K562 (cell line): ENCODE measurements around the gene CCDC85B. TPM values are rescaled to one million over a fixed set of nuclear protein-coding genes. Genes with fewer than 3 reads are reported as not detected.

ENCODE experiments used
- FOXK2 ChIP-seq, 2 experiments: fragments of 450-650 bp; IDR thresholded peaks in 1 of 2; conservative IDR thresholded peaks in 1 of 2; 2 replicates each; pipeline ENCODE4 v1.6.1; 2016; ENCODE audit warnings: low read depth in 2 of 2, mild to moderate bottlenecking in 1 of 2
- FUS ChIP-seq: fragments of 200-400 bp; formaldehyde crosslinking; optimal IDR thresholded peaks from 2 replicates; pipeline ENCODE3; 2017; ENCODE audit warnings: low read depth, low read length
- HLTF ChIP-seq: fragments of 450-650 bp; IDR thresholded peaks from 2 replicates; pipeline ENCODE4 v1.6.1; 2016
- MIER1 ChIP-seq: fragments of 450-650 bp; IDR thresholded peaks from 2 replicates; pipeline ENCODE4 v1.6.1; 2016; ENCODE audit warnings: antibody characterized with exemption, mild to moderate bottlenecking, low read depth
- POLR3G ChIP-seq: IDR thresholded peaks from 2 replicates; pipeline ENCODE4 v1.6.1; 2011; ENCODE audit not compliant: insufficient read length, insufficient replicate concordance; ENCODE audit errors: extremely low read depth
- RFX5 ChIP-seq: IDR thresholded peaks from 2 replicates; pipeline ENCODE4 v1.6.1; 2011; ENCODE audit warnings: low read depth, mild to moderate bottlenecking, improper control_type of control experiment, low read length
- TEAD1 ChIP-seq, 2 experiments: fragments of 450-650 bp in 1 of 2; sonication (generic) in 1 of 2; formaldehyde crosslinking; IDR thresholded peaks; 2 replicates each; pipeline versions ENCODE4 v1.4.0 to v1.8.0; 2020 to 2022; ENCODE audit warnings: mild to moderate bottlenecking in 2 of 2, missing genetic modification reagents in 1 of 2
- ZBTB17 ChIP-seq: fragments of 450-650 bp; formaldehyde crosslinking; IDR thresholded peaks from 2 replicates; pipeline ENCODE4 v1.4.0; 2020; ENCODE audit warnings: mild to moderate bottlenecking
- ZC3H8 ChIP-seq: fragments of 450-650 bp; IDR thresholded peaks from 2 replicates; pipeline ENCODE4 v1.6.1; 2017
- ZNF695 ChIP-seq: fragments of 450-650 bp; formaldehyde crosslinking; IDR thresholded peaks from 2 replicates; pipeline ENCODE4 v1.4.0; 2020; ENCODE audit warnings: mild to moderate bottlenecking, moderate library complexity
- polyA plus RNA-seq, 8 experiments: library from polyadenylated mRNA; depleted of rRNA in 4 of 8; stranded (reverse) in 5 of 8; unstranded in 3 of 8; fragments of >200 nt; fragmentation: Nextera tagmentation in 2 of 8; fragmentation: Illumina TruSeq in 1 of 8; extraction: Ambion mirVana in 2 of 8; extraction: Trizol in 1 of 8; gene quantifications; 2 replicates each; pipeline versions ENCODE4 v1.2.1 to v1.2.3, GENCODE V29; 2011 to 2014; ENCODE audit warnings: inconsistent platforms in 1 of 8, missing spikeins in 1 of 8
- total RNA-seq, 7 experiments: library from RNA; depleted of rRNA in 6 of 7; stranded (reverse); fragments of >200 nt in 6 of 7; fragmentation: Illumina TruSeq in 2 of 7; extraction: Trizol in 2 of 7; gene quantifications; 2 replicates each; pipeline versions ENCODE4 v1.2.1 to v1.2.3, GENCODE V29; 2011 to 2021; ENCODE audit warnings: low replicate concordance in 1 of 7
- TF ChIP-seq, protein P1 (sequence below), 3 experiments: fragments of 200-800 bp in 1 of 3; sonication (Bioruptor generic) in 1 of 3; sonication (generic) in 1 of 3; formaldehyde crosslinking in 1 of 3; IDR thresholded peaks; 2 replicates each; pipeline versions ENCODE4 v1.6.1 to v1.8.0; 2016 to 2022; ENCODE audit warnings: mild to moderate bottlenecking in 2 of 3, missing compliant biosample characterization in 2 of 3, missing genetic modification characterization in 2 of 3, missing genetic modification reagents in 1 of 3
- TF ChIP-seq, protein P2 (sequence below), 2 experiments: fragments of 450-650 bp in 1 of 2; sonication (generic) in 1 of 2; formaldehyde crosslinking; conservative IDR thresholded peaks; 2 replicates each; pipeline versions ENCODE4 v1.4.0 to v1.8.1; 2020 to 2022; ENCODE audit warnings: mild to moderate bottlenecking in 1 of 2, missing genetic modification reagents in 1 of 2
- TF ChIP-seq, protein P3 (sequence below), 2 experiments: fragments of 200-800 bp in 1 of 2; sonication (Bioruptor generic) in 1 of 2; sonication (generic) in 1 of 2; formaldehyde crosslinking in 1 of 2; IDR thresholded peaks in 1 of 2; conservative IDR thresholded peaks in 1 of 2; 2 replicates each; pipeline versions ENCODE4 v1.5.0 to v1.6.1; 2016 to 2020; ENCODE audit warnings: missing compliant biosample characterization in 1 of 2, missing genetic modification characterization in 1 of 2, missing genetic modification reagents in 1 of 2
- TF ChIP-seq, protein P4 (sequence below), 2 experiments: fragments of 450-650 bp; IDR thresholded peaks; 2 replicates each; pipeline ENCODE4 v1.6.1; 2016; ENCODE audit warnings: mild to moderate bottlenecking in 2 of 2, borderline replicate concordance in 1 of 2, low read depth in 1 of 2, moderate library complexity in 1 of 2

The CCDC85B gene
- total and polyA plus RNA-seq, 9 of the 15 experiments (the other 6 are each of a cell fraction or from before 2014, with no cell fraction given) = 0.14 to 138 (median 6.2) TPM

DNA sequence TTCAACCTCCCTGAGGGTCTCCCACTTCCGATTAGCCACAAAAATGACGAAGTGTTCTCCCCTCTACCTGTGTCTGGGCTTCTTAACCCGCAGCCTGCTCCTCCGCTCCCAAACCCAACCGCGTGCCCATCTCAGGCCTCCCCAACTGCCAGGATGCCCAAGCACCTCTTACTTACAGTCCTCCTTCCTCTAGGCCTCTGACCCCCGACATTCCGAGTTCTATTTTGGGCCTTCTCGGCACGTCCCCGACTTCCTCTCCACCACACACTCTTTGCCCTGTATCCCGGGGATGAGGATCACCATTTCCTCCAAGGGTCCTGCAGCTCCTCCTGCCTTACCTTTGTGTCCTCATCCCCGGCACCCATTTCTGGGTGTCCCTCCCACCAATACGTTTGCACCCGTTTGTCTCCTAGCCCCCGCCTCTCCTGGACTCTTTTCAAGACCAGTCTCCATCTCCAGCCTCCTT lies 30.6 kb upstream of the CCDC85B start (continued):
- TF ChIP-seq POLR3G = no peak
- TF ChIP-seq, protein P1, sequence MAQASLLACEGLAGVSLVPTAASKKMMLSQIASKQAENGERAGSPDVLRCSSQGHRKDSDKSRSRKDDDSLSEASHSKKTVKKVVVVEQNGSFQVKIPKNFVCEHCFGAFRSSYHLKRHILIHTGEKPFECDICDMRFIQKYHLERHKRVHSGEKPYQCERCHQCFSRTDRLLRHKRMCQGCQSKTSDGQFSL (CRISPR knock-in tag; IDR thresholded peaks at IDR 0.05) = 0 out of 2 replicates have a peak, but pooled peaks have one; percentile 9
- TF ChIP-seq, protein P1 (tag; IDR thresholded peaks at IDR 0.05) = no peak
- TF ChIP-seq RFX5 = no peak
- peak; percentile 82; the same call in 1 of the 2 replicates for TF ChIP-seq HLTF
- TF ChIP-seq FOXK2 (conservative IDR thresholded peaks at IDR 0.05 in 1 of 2, IDR thresholded peaks at IDR 0.05 in 1 of 2; ENCODE audit: low read depth in 2 of 2) = 0 out of 4 replicates have a peak, but pooled peaks of 1 of the 2 experiments have one; percentile 8
- TF ChIP-seq, protein P2, sequence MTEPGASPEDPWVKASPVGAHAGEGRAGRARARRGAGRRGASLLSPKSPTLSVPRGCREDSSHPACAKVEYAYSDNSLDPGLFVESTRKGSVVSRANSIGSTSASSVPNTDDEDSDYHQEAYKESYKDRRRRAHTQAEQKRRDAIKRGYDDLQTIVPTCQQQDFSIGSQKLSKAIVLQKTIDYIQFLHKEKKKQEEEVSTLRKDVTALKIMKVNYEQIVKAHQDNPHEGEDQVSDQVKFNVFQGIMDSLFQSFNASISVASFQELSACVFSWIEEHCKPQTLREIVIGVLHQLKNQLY (CRISPR knock-in tag; conservative IDR thresholded peaks at IDR 0.05) = 0 out of 4 replicates have a peak, but pooled peaks of 1 of the 2 experiments have one; percentile 59
- TF ChIP-seq, protein P3, sequence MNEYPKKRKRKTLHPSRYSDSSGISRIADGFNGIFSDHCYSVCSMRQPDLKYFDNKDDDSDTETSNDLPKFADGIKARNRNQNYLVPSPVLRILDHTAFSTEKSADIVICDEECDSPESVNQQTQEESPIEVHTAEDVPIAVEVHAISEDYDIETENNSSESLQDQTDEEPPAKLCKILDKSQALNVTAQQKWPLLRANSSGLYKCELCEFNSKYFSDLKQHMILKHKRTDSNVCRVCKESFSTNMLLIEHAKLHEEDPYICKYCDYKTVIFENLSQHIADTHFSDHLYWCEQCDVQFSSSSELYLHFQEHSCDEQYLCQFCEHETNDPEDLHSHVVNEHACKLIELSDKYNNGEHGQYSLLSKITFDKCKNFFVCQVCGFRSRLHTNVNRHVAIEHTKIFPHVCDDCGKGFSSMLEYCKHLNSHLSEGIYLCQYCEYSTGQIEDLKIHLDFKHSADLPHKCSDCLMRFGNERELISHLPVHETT (CRISPR knock-in tag; conservative IDR thresholded peaks at IDR 0.05 in 1 of 2, IDR thresholded peaks at IDR 0.05 in 1 of 2) = peak in 1 of 2 experiments; percentile 4; a peak in 1 of 4 replicates
- peak; percentile 83; the same call in 1 of the 2 replicates for TF ChIP-seq ZC3H8
- TF ChIP-seq ZBTB17 = 0 out of 2 replicates have a peak, but pooled peaks have one; percentile 7
- no peak for TF ChIP-seq FUS
- TF ChIP-seq ZNF695 = no peak
- peak; percentile 57 for TF ChIP-seq MIER1
- TF ChIP-seq, protein P4, sequence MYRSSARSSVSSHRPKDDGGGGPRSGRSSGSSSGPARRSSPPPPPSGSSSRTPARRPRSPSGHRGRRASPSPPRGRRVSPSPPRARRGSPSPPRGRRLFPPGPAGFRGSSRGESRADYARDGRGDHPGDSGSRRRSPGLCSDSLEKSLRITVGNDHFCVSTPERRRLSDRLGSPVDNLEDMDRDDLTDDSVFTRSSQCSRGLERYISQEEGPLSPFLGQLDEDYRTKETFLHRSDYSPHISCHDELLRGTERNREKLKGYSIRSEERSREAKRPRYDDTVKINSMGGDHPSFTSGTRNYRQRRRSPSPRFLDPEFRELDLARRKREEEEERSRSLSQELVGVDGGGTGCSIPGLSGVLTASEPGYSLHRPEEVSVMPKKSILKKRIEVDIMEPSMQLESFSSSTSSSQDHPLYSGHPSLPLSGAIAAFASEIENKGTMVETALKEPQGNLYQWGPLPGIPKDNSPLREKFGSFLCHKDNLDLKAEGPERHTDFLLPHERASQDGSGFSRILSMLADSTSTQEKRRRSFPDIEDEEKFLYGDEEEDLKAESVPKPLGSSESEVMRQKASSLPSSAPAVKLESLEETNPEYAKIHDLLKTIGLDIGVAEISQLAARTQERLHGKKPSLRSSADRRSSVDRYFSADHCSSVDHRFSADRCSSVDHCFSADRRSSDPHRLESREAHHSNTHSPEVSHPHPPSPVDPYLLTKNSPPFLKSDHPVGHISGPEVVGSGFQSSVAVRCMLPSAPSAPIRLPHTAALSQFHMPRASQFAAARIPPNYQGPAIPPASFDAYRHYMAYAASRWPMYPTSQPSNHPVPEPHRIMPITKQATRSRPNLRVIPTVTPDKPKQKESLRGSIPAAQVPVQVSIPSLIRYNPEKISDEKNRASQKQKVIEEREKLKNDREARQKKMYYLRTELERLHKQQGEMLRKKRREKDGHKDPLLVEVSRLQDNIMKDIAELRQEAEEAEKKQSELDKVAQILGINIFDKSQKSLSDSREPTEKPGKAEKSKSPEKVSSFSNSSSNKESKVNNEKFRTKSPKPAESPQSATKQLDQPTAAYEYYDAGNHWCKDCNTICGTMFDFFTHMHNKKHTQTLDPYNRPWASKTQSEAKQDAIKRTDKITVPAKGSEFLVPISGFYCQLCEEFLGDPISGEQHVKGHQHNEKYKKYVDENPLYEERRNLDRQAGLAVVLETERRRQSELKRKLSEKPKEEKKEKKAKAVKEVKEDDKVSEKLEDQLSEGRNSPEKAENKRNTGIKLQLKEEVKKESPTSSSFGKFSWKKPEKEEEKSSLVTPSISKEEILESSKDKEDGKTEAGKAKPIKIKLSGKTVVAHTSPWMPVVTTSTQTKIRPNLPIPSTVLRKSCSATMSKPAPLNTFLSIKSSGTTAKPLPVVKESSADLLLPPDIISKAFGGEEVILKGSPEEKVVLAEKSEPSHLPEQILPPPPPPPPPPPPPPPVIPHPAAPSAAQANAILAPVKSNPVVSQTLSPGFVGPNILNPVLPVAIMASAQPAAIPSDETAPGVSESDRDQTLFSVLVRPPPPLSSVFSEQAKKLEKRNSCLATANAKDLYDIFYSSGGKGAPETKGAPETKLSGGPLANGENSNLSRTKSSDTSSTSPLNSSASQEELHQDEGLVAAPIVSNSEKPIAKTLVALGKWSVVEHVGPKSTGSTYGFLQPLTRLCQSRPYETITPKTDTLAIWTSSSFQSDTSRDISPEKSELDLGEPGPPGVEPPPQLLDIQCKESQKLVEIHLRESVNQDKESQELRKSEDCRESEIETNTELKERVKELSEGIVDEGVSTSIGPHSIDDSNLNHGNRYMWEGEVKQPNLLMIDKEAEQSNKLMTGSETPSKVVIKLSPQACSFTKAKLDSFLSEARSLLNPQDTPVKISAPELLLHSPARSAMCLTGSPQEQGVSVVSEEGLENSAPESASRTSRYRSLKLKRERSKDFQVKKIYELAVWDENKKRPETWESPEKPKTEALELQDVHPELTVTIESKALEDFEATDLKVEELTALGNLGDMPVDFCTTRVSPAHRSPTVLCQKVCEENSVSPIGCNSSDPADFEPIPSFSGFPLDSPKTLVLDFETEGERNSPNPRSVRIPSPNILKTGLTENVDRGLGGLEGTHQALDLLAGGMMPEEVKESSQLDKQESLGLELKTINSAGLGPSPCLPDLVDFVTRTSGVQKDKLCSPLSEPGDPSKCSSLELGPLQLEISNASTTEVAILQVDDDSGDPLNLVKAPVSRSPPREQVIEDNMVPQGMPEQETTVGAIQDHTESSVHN (IDR thresholded peaks at IDR 0.05; ENCODE audit: borderline replicate concordance in 1 of 2, low read depth in 1 of 2) = 0 out of 4 replicates have a peak, but pooled peaks of 1 of the 2 experiments have one; percentile 7
- TF ChIP-seq TEAD1 (CRISPR knock-in tag; IDR thresholded peaks at IDR 0.05) = 0 out of 4 replicates have a peak, but pooled peaks of 1 of the 2 experiments have one; percentile 15
